OCI-LY1 (cell line): ENCODE results near the gene HGS.

Source experiments
- CTCF ChIP-seq: fragments of 200-600 bp; sonication (generic), shearing (Covaris generic); IDR thresholded peaks from 2 replicates; pipeline ENCODE4 v1.5.1; 2017; ENCODE audit warnings: mild to moderate bottlenecking, antibody characterized with exemption, low read length, moderate library complexity, mixed read lengths
- EZH2 ChIP-seq: fragments of 200-600 bp; sonication (generic), shearing (Covaris generic); IDR thresholded peaks from 2 replicates; pipeline ENCODE4 v1.8.0; 2017; ENCODE audit warnings: borderline replicate concordance, mixed run types, mild to moderate bottlenecking, antibody characterized with exemption, low read length, moderate library complexity, mixed read lengths

GRCh38 chr17:81712468-81713003 lies 28.7 kb downstream of the HGS start:
- TF ChIP-seq CTCF (no peak), EZH2 (no peak)
